SK-N-SH treated with all-trans-retinoic acid at 6 μM for 48 hours (cell line): ENCODE data around the gene PTTG2.

ENCODE experiments used
- ARNTL ChIP-seq: fragments of 450-650 bp; formaldehyde crosslinking; IDR thresholded peaks from 2 replicates; pipeline ENCODE4 v1.5.0; 2020; ENCODE audit warnings: low read depth, mild to moderate bottlenecking, moderate library complexity, borderline replicate concordance
- ESRRG ChIP-seq: fragments of 250-450 bp; sonication (Bioruptor Pico); IDR thresholded peaks from 2 replicates; pipeline ENCODE4 v1.6.1; 2021; ENCODE audit warnings: mild to moderate bottlenecking
- GLIS3 ChIP-seq: fragments of 250-450 bp; sonication (Bioruptor Pico); IDR thresholded peaks from 2 replicates; pipeline ENCODE4 v1.5.0; 2020; ENCODE audit warnings: mild to moderate bottlenecking, moderate library complexity
- ISL1 ChIP-seq: fragments of 250-450 bp; sonication (Bioruptor Pico); IDR thresholded peaks from 2 replicates; pipeline ENCODE4 v2.1.2; 2022; ENCODE audit warnings: mild to moderate bottlenecking, moderate library complexity
- OSR1 ChIP-seq: fragments of 250-450 bp; sonication (Bioruptor Pico); IDR thresholded peaks from 2 replicates; pipeline ENCODE4 v1.8.0; 2022; ENCODE audit warnings: moderate library complexity, mild to moderate bottlenecking, inconsistent platforms
- RARB ChIP-seq: fragments of 250-450 bp; sonication (Bioruptor Pico); IDR thresholded peaks from 2 replicates; pipeline ENCODE4 v1.8.0; 2021; ENCODE audit warnings: mild to moderate bottlenecking, moderate library complexity
- TCF4 ChIP-seq: fragments of 250-450 bp; sonication (Bioruptor Pico); IDR thresholded peaks from 2 replicates; pipeline ENCODE4 v1.8.0; 2021; ENCODE audit warnings: mild to moderate bottlenecking, moderate library complexity, borderline replicate concordance
- ZC3H10 ChIP-seq: fragments of 250-450 bp; sonication (Bioruptor Pico); IDR thresholded peaks from 2 replicates; pipeline ENCODE4 v1.5.1; 2021; ENCODE audit warnings: mild to moderate bottlenecking, moderate library complexity
- ZFP3 ChIP-seq: fragments of 250-450 bp; sonication (Bioruptor Pico); IDR thresholded peaks from 2 replicates; pipeline ENCODE4 v1.5.0; 2020; ENCODE audit warnings: mild to moderate bottlenecking, moderate library complexity
- ZFP30 ChIP-seq: fragments of 450-650 bp; formaldehyde crosslinking; IDR thresholded peaks from 2 replicates; pipeline ENCODE4 v1.5.0; 2022; ENCODE audit warnings: mild to moderate bottlenecking, moderate library complexity
- ZNF8 ChIP-seq: fragments of 450-650 bp; formaldehyde crosslinking; IDR thresholded peaks from 2 replicates; pipeline ENCODE4 v1.5.0; 2020; ENCODE audit warnings: mild to moderate bottlenecking, moderate library complexity

- TF ChIP-seq OSR1 (CRISPR knock-in tag): no peak
- TF ChIP-seq ESRRG (CRISPR knock-in tag): no peak
- no peak for TF ChIP-seq GLIS3
- TF ChIP-seq ZFP3 (CRISPR knock-in tag): no peak
- no peak for TF ChIP-seq RARB (CRISPR knock-in tag)
- no peak for TF ChIP-seq TCF4 (CRISPR knock-in tag)
- TF ChIP-seq ARNTL (CRISPR knock-in tag): no peak
- no peak for TF ChIP-seq ZNF8 (CRISPR knock-in tag)
- no peak for TF ChIP-seq ZC3H10 (CRISPR knock-in tag)
- no peak for TF ChIP-seq ISL1 (CRISPR knock-in tag)
- no peak for TF ChIP-seq ZFP30 (CRISPR knock-in tag)
Measured at GRCh38 chr4:37985730-37986275, 25.6 kb downstream of the PTTG2 start.
